Neutrophil (primary cell): ENCODE data around the gene HS3ST6.

Source experiments
- H3K27ac ChIP-seq: fragments of 200-600 bp; sonication (generic); 2 replicates; pipeline ENCODE4 v1.5.1; 2016; ENCODE audit warnings: mild to moderate bottlenecking, moderate library complexity
- H3K27me3 ChIP-seq: fragments of 200-600 bp; sonication (generic); 2 replicates; pipeline ENCODE4 v1.6.0; 2016; ENCODE audit warnings: mild to moderate bottlenecking
- H3K36me3 ChIP-seq: fragments of 200-600 bp; sonication (generic); 2 replicates; pipeline ENCODE4 v1.5.1; 2017
- H3K4me1 ChIP-seq, 2 experiments: fragments of 200-600 bp in 1 of 2; sonication (generic) in 1 of 2; 1 replicate in 1 of 2; 2 replicates in 1 of 2; pipeline versions ENCODE4 v1.5.1 to v1.6.1; 2013 to 2016; ENCODE audit warnings: low read depth in 1 of 2, low read length in 1 of 2, mild to moderate bottlenecking in 1 of 2, moderate library complexity in 1 of 2; ENCODE audit not compliant: control insufficient read depth in 1 of 2, insufficient read depth in 1 of 2
- H3K4me3 ChIP-seq, 2 experiments: fragments of 200-600 bp in 1 of 2; sonication (generic) in 1 of 2; 1 replicate in 1 of 2; 2 replicates in 1 of 2; pipeline ENCODE4 v1.5.1; 2013 to 2016; ENCODE audit warnings: low read depth in 1 of 2, low read length in 1 of 2, mild to moderate bottlenecking in 1 of 2, moderate library complexity in 1 of 2
- H3K9me3 ChIP-seq: fragments of 200-600 bp; sonication (generic); 2 replicates; pipeline ENCODE4 v1.5.1; 2016
- CTCF ChIP-seq: fragments of 200-600 bp; sonication (generic); IDR thresholded peaks from 2 replicates; pipeline ENCODE4 v1.5.1; 2016; ENCODE audit warnings: antibody characterized with exemption

Gene HS3ST6

GRCh38 chr16:1917056-1917664 lies 1.1 kb downstream of the HS3ST6 start:
- Histone ChIP-seq H3K4me1 (no peaks in the 10 kb centered on the region), H3K27ac (no peak overlapping the region), H3K27me3 (peaks cover 92% of the 10 kb centered on the region), H3K4me3 (no peak overlapping the region), H3K9me3 (no peaks in the 10 kb centered on the region), H3K36me3 (no peaks in the 10 kb centered on the region)
- no peak for TF ChIP-seq CTCF

- no peak overlapping the region for H3K4me3 ChIP-seq
- H3K9me3 ChIP-seq: no peaks in the 10 kb centered on the region
- no peak for TF ChIP-seq CTCF
Observed at GRCh38 chr16:1916640-1916990, 1.6 kb downstream of the HS3ST6 start.

GRCh38 chr16:1915732-1916639 lies 2.2 kb downstream of the HS3ST6 start:
- Histone ChIP-seq H3K4me3 (no peak overlapping the region), H3K27ac (no peak overlapping the region), H3K27me3 (peaks cover 81% of the 10 kb centered on the region), H3K9me3 (no peaks in the 10 kb centered on the region), H3K4me1 (no peaks in the 10 kb centered on the region), H3K36me3 (no peaks in the 10 kb centered on the region)
- TF ChIP-seq CTCF: no peak

More at GRCh38 chr16:1916640-1916990, 1.6 kb downstream of the HS3ST6 start:
- Histone ChIP-seq H3K36me3 (no peaks in the 10 kb centered on the region), H3K27me3 (peaks cover 87% of the 10 kb centered on the region), H3K4me1 (no peaks in the 10 kb centered on the region), H3K27ac (no peak overlapping the region)

GRCh38 chr16:1914988-1915387 lies 3.2 kb downstream of the HS3ST6 start:
- Histone ChIP-seq H3K27ac (no peak overlapping the region), H3K9me3 (no peaks in the 10 kb centered on the region), H3K4me1 (no peaks in the 10 kb centered on the region), H3K27me3 (peaks cover 71% of the 10 kb centered on the region), H3K36me3 (no peaks in the 10 kb centered on the region), H3K4me3 (no peak overlapping the region)
- no peak for TF ChIP-seq CTCF

- no peak for TF ChIP-seq CTCF
- Histone ChIP-seq H3K4me1 (no peaks in the 10 kb centered on the region), H3K36me3 (no peaks in the 10 kb centered on the region), H3K27ac (no peak overlapping the region), H3K9me3 (no peaks in the 10 kb centered on the region), H3K27me3 (peaks cover 69% of the 10 kb centered on the region), H3K4me3 (no peak overlapping the region)
Observed at GRCh38 chr16:1914084-1914608, 4.1 kb downstream of the HS3ST6 start.
